HCT116 (cell line): Measurements from ENCODE around the gene ZNF780B. TPM values are rescaled to one million over a fixed set of nuclear protein-coding genes. Genes with fewer than 3 reads are reported as not detected.

ENCODE experiments used
- ATAC-seq: fragments of 200-7000 bp; cut with Tn5 transposase; 2 replicates; pipeline ENCODE4 v1.9.1; 2020; ENCODE audit warnings: mild to moderate bottlenecking, moderate library complexity
- BruUV-seq: library from RNA; stranded (reverse); fragments of 400-500 nt; replicated peaks from 2 replicates; lab custom pipeline; 2021; lab: Mats Ljungman, UMichigan
- CTCF ChIA-PET: fragments of 300-600 bp; sonication (Branson Sonifier 250); formaldehyde crosslinking; loops from one replicate; lab custom pipeline; 2021; ENCODE audit warnings: antibody characterized with exemption; lab: Charles Lee
- POLR2A ChIA-PET: fragments of 300-600, 350-600 bp; sonication (Branson Sonifier 250); formaldehyde crosslinking; loops from one replicate; lab custom pipeline; 2021; ENCODE audit warnings: antibody characterized with exemption; lab: Charles Lee
- RAD21 ChIA-PET, 2 experiments: fragments of 300-600 bp; sonication (Branson Sonifier 250); formaldehyde crosslinking; loops; one replicate each; lab custom pipeline; 2023; ENCODE audit warnings: low total read pairs in 2 of 2; ENCODE audit not compliant: uncharacterized antibody in 2 of 2, unreplicated experiment in 2 of 2, low non-redundant PET in 1 of 2; lab: Charles Lee
- DNase-seq: peaks from one replicate; pipeline ENCODE4 v3.0.0-alpha.2; 2010; ENCODE audit warnings: low read depth, low spot score
- H2AFZ ChIP-seq: fragments of 200-600 bp; shearing (Covaris generic), sonication (generic); 2 replicates; pipeline ENCODE4 v1.6.1; 2017; ENCODE audit warnings: low read depth, mixed run types, mixed read lengths, antibody characterized with exemption, low read length; ENCODE audit not compliant: poor library complexity, severe bottlenecking
- H3K27ac ChIP-seq: 2 replicates; pipeline ENCODE4 v1.5.1; 2012; ENCODE audit warnings: low read depth, low read length
- H3K27me3 ChIP-seq: fragments of 200-600 bp; sonication (generic); 2 replicates; pipeline ENCODE4 v1.6.1; 2016; ENCODE audit warnings: mixed run types, low read length, mixed read lengths; ENCODE audit not compliant: insufficient read depth
- H3K36me3 ChIP-seq, 2 experiments: fragments of 200-500 bp in 1 of 2; fragments of 200-600 bp in 1 of 2; sonication (Bioruptor generic) in 1 of 2; sonication (generic) in 1 of 2; 2 replicates each; pipeline versions ENCODE4 v1.5.1 to v1.6.1; 2014 to 2016; ENCODE audit warnings: low read length in 2 of 2, inconsistent platforms in 1 of 2, mixed read lengths in 1 of 2, mixed run types in 1 of 2; ENCODE audit not compliant: insufficient read depth in 2 of 2, control insufficient read depth in 1 of 2
- H3K4me1 ChIP-seq, 2 experiments: fragments of 200-600 bp in 1 of 2; sonication (generic) in 1 of 2; 2 replicates each; pipeline versions ENCODE4 v1.5.1 to v1.6.1; 2012 to 2017; ENCODE audit warnings: low read length in 2 of 2, inconsistent platforms in 1 of 2, mild to moderate bottlenecking in 1 of 2, mixed read lengths in 1 of 2, mixed run types in 1 of 2, moderate library complexity in 1 of 2; ENCODE audit not compliant: insufficient read depth in 2 of 2, control insufficient read depth in 1 of 2
- H3K4me2 ChIP-seq: fragments of 200-600 bp; sonication (generic); 2 replicates; pipeline ENCODE4 v1.6.1; 2017; ENCODE audit warnings: mixed run types, low read length, mixed read lengths
- H3K4me3 ChIP-seq, 2 experiments: fragments of 200-600 bp in 1 of 2; sonication (generic) in 1 of 2; replicated peaks in 1 of 2; 2 replicates each; pipeline ENCODE4 v1.5.1; 2011 to 2016; ENCODE audit warnings: low read length in 2 of 2, control low read depth in 1 of 2, low read depth in 1 of 2, mild to moderate bottlenecking in 1 of 2, mixed read lengths in 1 of 2, mixed run types in 1 of 2
- H3K79me2 ChIP-seq: fragments of 200-600 bp; sonication (generic); 2 replicates; pipeline ENCODE4 v1.6.1; 2017; ENCODE audit warnings: mild to moderate bottlenecking, mixed run types, low read length, moderate library complexity, mixed read lengths; ENCODE audit not compliant: insufficient read depth
- H3K9ac ChIP-seq: fragments of 200-600 bp; sonication (generic); 2 replicates; pipeline ENCODE4 v1.6.1; 2016; ENCODE audit warnings: low read length, mixed read lengths
- H3K9me2 ChIP-seq: fragments of 200-600 bp; sonication (generic), shearing (Covaris generic); 2 replicates; pipeline ENCODE4 v1.6.1; 2017; ENCODE audit warnings: mixed run types, mild to moderate bottlenecking, moderate library complexity; ENCODE audit not compliant: insufficient read depth
- H3K9me3 ChIP-seq, 2 experiments: fragments of 200-500 bp in 1 of 2; fragments of 200-600 bp in 1 of 2; sonication (Bioruptor generic) in 1 of 2; sonication (generic) in 1 of 2; 2 replicates each; pipeline ENCODE4 v1.6.1; 2014 to 2017; ENCODE audit warnings: low read length in 2 of 2, mixed read lengths in 2 of 2, inconsistent platforms in 1 of 2, low read depth in 1 of 2, mild to moderate bottlenecking in 1 of 2, mixed run types in 1 of 2, moderate library complexity in 1 of 2; ENCODE audit not compliant: control insufficient read depth in 1 of 2, insufficient read depth in 1 of 2
- H4K20me1 ChIP-seq: fragments of 200-600 bp; sonication (generic), shearing (Covaris generic); 2 replicates; pipeline ENCODE4 v1.6.1; 2017; ENCODE audit warnings: mixed run types, mild to moderate bottlenecking, moderate library complexity; ENCODE audit not compliant: insufficient read depth
- CEBPB ChIP-seq: IDR thresholded peaks from 2 replicates; pipeline ENCODE4 v1.6.1; 2012; ENCODE audit warnings: low read depth
- ELF1 ChIP-seq: IDR thresholded peaks from 2 replicates; pipeline ENCODE4 v1.6.1; 2012; ENCODE audit warnings: low read depth, borderline replicate concordance
- EZH2phosphoT487 ChIP-seq: fragments of 200-600 bp; IDR thresholded peaks from 2 replicates; pipeline ENCODE4 v1.6.1; 2018; ENCODE audit warnings: antibody characterized with exemption, borderline replicate concordance
- FOSL1 ChIP-seq: IDR thresholded peaks from 2 replicates; pipeline ENCODE4 v1.6.1; 2012; ENCODE audit warnings: low read depth
- JUND ChIP-seq: IDR thresholded peaks from 2 replicates; pipeline ENCODE4 v1.6.1; 2012
- RAD21 ChIP-seq: IDR thresholded peaks from 2 replicates; pipeline ENCODE4 v1.6.1; 2012; ENCODE audit warnings: low read depth, mild to moderate bottlenecking
- SIN3A ChIP-seq: IDR thresholded peaks from 2 replicates; pipeline ENCODE4 v1.6.1; 2012; ENCODE audit warnings: low read depth
- ZNF274 ChIP-seq: fragments of 200-500 bp; sonication (Bioruptor generic); IDR thresholded peaks from 2 replicates; pipeline ENCODE4 v1.6.1; 2014; ENCODE audit warnings: mild to moderate bottlenecking, low read depth, low read length, inconsistent platforms
- intact Hi-C: fragments of 100-400 bp; cut with micrococcal nuclease; formaldehyde crosslinking; loops from 2 replicates; pipeline ENCODE4 v1.10.0; 2022
- total RNA-seq: library from RNA; stranded (reverse); gene quantifications from one replicate; pipeline ENCODE4 v1.2.1, GENCODE V29; 2021; ENCODE audit not compliant: unreplicated experiment
- TF ChIP-seq, protein P1 (sequence below): IDR thresholded peaks from 2 replicates; pipeline ENCODE4 v1.6.1; 2012; ENCODE audit warnings: low read depth
- TF ChIP-seq, protein P2 (sequence below): IDR thresholded peaks from 2 replicates; pipeline ENCODE4 v1.6.1; 2011; ENCODE audit warnings: mild to moderate bottlenecking, low read length, moderate library complexity; ENCODE audit not compliant: insufficient replicate concordance; ENCODE audit errors: extremely low read depth
- TF ChIP-seq, protein P3 (sequence below), 3 experiments: fragments of 200-600 bp in 1 of 3; sonication (generic) in 1 of 3; IDR thresholded peaks in 2 of 3; conservative IDR thresholded peaks in 1 of 3; 2 replicates each; pipeline ENCODE4 v1.5.1; 2012 to 2017; ENCODE audit warnings: low read depth in 2 of 3, low read length in 2 of 3, antibody characterized with exemption in 1 of 3, borderline replicate concordance in 1 of 3, control low read depth in 1 of 3, mild to moderate bottlenecking in 1 of 3, mixed read lengths in 1 of 3, mixed run types in 1 of 3, moderate library complexity in 1 of 3; ENCODE audit not compliant: insufficient read depth in 1 of 3

The ZNF780B gene
- total RNA-seq, 1 experiment from 2014 or later = 10.5 TPM

DNA sequence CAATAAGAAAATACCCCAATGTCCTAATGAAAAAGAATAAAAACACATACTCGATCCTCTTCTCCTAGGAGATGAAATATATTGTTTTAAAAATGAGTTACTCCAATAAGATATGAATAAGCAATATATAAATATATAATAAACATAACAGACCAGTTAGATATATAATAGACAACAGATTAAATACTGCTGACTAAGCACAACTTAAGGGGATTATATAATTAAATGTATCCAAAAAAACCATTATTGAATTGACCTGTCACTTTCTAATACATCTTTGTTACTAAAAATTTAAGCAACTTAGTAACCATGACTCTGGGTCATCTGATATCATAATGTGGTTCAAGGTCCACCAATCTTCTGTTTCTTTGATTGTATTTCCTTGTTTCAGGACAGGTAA lies 14.0 kb upstream of the ZNF780B start:
- no peak overlapping the region for H3K9ac ChIP-seq
- CTCF ChIA-PET = no interaction called here
- H3K27me3 ChIP-seq = no peaks in the 10 kb centered on the region
- TF ChIP-seq FOSL1 (no peak), ZNF274 (no peak), RAD21 (no peak), JUND (no peak), ELF1 (no peak), SIN3A (no peak), CEBPB (no peak), EZH2phosphoT487 (no peak)
- TF ChIP-seq, protein P1, sequence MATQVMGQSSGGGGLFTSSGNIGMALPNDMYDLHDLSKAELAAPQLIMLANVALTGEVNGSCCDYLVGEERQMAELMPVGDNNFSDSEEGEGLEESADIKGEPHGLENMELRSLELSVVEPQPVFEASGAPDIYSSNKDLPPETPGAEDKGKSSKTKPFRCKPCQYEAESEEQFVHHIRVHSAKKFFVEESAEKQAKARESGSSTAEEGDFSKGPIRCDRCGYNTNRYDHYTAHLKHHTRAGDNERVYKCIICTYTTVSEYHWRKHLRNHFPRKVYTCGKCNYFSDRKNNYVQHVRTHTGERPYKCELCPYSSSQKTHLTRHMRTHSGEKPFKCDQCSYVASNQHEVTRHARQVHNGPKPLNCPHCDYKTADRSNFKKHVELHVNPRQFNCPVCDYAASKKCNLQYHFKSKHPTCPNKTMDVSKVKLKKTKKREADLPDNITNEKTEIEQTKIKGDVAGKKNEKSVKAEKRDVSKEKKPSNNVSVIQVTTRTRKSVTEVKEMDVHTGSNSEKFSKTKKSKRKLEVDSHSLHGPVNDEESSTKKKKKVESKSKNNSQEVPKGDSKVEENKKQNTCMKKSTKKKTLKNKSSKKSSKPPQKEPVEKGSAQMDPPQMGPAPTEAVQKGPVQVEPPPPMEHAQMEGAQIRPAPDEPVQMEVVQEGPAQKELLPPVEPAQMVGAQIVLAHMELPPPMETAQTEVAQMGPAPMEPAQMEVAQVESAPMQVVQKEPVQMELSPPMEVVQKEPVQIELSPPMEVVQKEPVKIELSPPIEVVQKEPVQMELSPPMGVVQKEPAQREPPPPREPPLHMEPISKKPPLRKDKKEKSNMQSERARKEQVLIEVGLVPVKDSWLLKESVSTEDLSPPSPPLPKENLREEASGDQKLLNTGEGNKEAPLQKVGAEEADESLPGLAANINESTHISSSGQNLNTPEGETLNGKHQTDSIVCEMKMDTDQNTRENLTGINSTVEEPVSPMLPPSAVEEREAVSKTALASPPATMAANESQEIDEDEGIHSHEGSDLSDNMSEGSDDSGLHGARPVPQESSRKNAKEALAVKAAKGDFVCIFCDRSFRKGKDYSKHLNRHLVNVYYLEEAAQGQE = no peak
- TF ChIP-seq, protein P2, sequence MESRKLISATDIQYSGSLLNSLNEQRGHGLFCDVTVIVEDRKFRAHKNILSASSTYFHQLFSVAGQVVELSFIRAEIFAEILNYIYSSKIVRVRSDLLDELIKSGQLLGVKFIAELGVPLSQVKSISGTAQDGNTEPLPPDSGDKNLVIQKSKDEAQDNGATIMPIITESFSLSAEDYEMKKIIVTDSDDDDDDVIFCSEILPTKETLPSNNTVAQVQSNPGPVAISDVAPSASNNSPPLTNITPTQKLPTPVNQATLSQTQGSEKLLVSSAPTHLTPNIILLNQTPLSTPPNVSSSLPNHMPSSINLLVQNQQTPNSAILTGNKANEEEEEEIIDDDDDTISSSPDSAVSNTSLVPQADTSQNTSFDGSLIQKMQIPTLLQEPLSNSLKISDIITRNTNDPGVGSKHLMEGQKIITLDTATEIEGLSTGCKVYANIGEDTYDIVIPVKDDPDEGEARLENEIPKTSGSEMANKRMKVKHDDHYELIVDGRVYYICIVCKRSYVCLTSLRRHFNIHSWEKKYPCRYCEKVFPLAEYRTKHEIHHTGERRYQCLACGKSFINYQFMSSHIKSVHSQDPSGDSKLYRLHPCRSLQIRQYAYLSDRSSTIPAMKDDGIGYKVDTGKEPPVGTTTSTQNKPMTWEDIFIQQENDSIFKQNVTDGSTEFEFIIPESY = no peak
- TF ChIP-seq, protein P3, sequence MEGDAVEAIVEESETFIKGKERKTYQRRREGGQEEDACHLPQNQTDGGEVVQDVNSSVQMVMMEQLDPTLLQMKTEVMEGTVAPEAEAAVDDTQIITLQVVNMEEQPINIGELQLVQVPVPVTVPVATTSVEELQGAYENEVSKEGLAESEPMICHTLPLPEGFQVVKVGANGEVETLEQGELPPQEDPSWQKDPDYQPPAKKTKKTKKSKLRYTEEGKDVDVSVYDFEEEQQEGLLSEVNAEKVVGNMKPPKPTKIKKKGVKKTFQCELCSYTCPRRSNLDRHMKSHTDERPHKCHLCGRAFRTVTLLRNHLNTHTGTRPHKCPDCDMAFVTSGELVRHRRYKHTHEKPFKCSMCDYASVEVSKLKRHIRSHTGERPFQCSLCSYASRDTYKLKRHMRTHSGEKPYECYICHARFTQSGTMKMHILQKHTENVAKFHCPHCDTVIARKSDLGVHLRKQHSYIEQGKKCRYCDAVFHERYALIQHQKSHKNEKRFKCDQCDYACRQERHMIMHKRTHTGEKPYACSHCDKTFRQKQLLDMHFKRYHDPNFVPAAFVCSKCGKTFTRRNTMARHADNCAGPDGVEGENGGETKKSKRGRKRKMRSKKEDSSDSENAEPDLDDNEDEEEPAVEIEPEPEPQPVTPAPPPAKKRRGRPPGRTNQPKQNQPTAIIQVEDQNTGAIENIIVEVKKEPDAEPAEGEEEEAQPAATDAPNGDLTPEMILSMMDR (IDR thresholded peaks at IDR 0.05 in 2 of 3, conservative IDR thresholded peaks at IDR 0.05 in 1 of 3; ENCODE audit: borderline replicate concordance in 1 of 3, insufficient read depth in 1 of 3, low read depth in 2 of 3, low read length in 2 of 3) = no peak
- no TSS peak for BruUV-seq
- H3K4me2 ChIP-seq = no peak overlapping the region
- no peak overlapping the region for H2AFZ ChIP-seq
- H3K36me3 ChIP-seq = peaks cover 2 to 17% of the 10 kb centered on the region in 2 experiments; a peak in 3 of 4 replicates
- POLR2A ChIA-PET = no interaction called here
- intact Hi-C loops = loop anchor here (5.0 kb wide), 1 partner anchor 58 kb away; no protein-coding TSS in a partner anchor
- no peaks in the 10 kb centered on the region for H3K4me1 ChIP-seq
- H3K9me2 ChIP-seq = no peaks in the 10 kb centered on the region
- no peak overlapping the region for H3K27ac ChIP-seq
- ATAC-seq (no peak), DNase-seq (no peak)
- no peaks in the 10 kb centered on the region for H4K20me1 ChIP-seq
- RAD21 ChIA-PET = no interaction called here
- no peak overlapping the region for H3K4me3 ChIP-seq
- no peaks in the 10 kb centered on the region for H3K79me2 ChIP-seq
- H3K9me3 ChIP-seq = peaks cover 6 to 23% of the 10 kb centered on the region in 2 experiments; a peak in 2 of 4 replicates
